ENCODE results near the gene SLC25A47. TPM values are rescaled to one million over a fixed set of nuclear protein-coding genes. Genes with fewer than 3 reads are reported as not detected.

The SLC25A47 gene
- total RNA-seq, 1 experiment from 2014 or later = 0.13 TPM

DNA sequence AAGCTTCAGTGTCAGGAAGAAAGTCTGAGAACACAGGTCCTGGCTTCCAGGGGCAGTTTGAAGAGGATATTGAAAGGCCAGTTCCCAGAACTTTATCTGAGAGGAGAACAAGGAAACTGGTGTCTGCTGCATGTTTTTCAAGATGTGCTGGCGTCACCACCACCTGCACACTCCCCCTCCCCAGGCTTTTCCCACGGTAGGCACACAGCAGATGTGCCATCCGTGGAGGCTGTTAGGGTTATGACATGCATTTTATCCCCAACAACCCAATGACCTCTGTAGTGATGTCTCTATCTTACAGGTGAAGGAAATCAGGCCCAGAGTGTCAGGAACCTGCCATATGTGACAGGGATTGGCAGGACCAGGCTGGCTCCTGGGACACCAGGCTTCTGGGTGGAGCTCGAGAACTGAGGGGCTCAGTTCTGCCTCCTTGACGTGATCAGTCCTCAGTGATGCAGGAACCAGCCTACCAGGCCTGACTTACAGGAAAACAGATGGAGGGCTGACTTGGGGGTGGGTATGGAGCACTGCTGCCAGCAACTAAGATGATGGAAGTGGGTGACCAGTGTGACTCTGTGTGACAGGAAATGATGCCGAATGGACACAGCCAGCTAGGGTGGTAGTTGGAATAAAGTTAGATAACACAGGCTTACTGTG, 16.8 kb downstream of the SLC25A47 start:
- TF ChIP-seq CTCF (conservative IDR thresholded peaks at IDR 0.05) = no peak
- peak overlapping the region in 2 of 3 experiments; percentile 12 to 46; a peak in 2 of 7 replicates for H3K27ac Mint-ChIP-seq
- no peak for DNase-seq

More for the DNA sequence above, 16.8 kb downstream of the SLC25A47 start:
- H3K4me1 Mint-ChIP-seq = no peaks in the 10 kb centered on the region
- no peaks in the 10 kb centered on the region for H3K4me1 ChIP-seq (ENCODE audit: insufficient read depth, low read length)
- no peak overlapping the region for H3K18ac ChIP-seq (ENCODE audit: insufficient read length, low read depth, low read length)
- H2AFZ ChIP-seq (ENCODE audit: low read length) = no peak overlapping the region
- H3K4me3 Mint-ChIP-seq = no peak overlapping the region
- no peak overlapping the region for H3T11ph ChIP-seq (ENCODE audit: low read length)
- no peak overlapping the region for H2BK120ac ChIP-seq (ENCODE audit: low read depth, low read length, poor library complexity, severe bottlenecking)
- no peaks in the 10 kb centered on the region for H3K27me3 Mint-ChIP-seq (ENCODE audit: low read depth)
- H3K4me2 ChIP-seq (ENCODE audit: insufficient read depth, insufficient read length, low read length) = no peak overlapping the region
- no peak overlapping the region for H2BK5ac ChIP-seq (ENCODE audit: insufficient read length, low read length)
- H2BK15ac ChIP-seq (ENCODE audit: low read depth, low read length) = no peak overlapping the region
- H3K9me3 Mint-ChIP-seq = no peaks in the 10 kb centered on the region; a peak in 1 of 5 replicates
- no peak overlapping the region for H2BK12ac ChIP-seq (ENCODE audit: insufficient read length, low read depth, low read length)
- no peak overlapping the region for H2AK5ac ChIP-seq (ENCODE audit: insufficient read length, low read length)
- peaks cover 42 to 79% (median 75%) of the 10 kb centered on the region in 3 experiments; a peak in 6 of 7 replicates for H3K36me3 Mint-ChIP-seq (ENCODE audit: insufficient read depth in 1 of 3, low read depth in 3 of 3)
- H2BK20ac ChIP-seq (ENCODE audit: low read depth, low read length, poor library complexity, severe bottlenecking) = no peak overlapping the region
- no peak overlapping the region for H4K5ac ChIP-seq (ENCODE audit: insufficient read length, low read depth, low read length)
- no peak overlapping the region for H3K9ac ChIP-seq (ENCODE audit: extremely low read depth, insufficient read length, low read length)
- H3K23ac ChIP-seq (ENCODE audit: insufficient read length, low read depth, low read length) = no peak overlapping the region
- no peak overlapping the region for H4K91ac ChIP-seq (ENCODE audit: insufficient read length, low read depth, low read length)
- no peaks in the 10 kb centered on the region for H4K20me1 ChIP-seq (ENCODE audit: control insufficient read depth, insufficient read depth, insufficient read length)
- no peak overlapping the region for H3K27ac ChIP-seq (ENCODE audit: insufficient read length, low read depth, low read length)
- H3K56ac ChIP-seq (ENCODE audit: insufficient read length, low read depth, low read length) = no peak overlapping the region
- H3K23me2 ChIP-seq (ENCODE audit: insufficient read length, low read depth, low read length, poor library complexity, severe bottlenecking) = no peaks in the 10 kb centered on the region
- no peaks in the 10 kb centered on the region for H3K27me3 ChIP-seq (ENCODE audit: insufficient read depth, low read length)
- no peaks in the 10 kb centered on the region for H3K9me3 ChIP-seq (ENCODE audit: control insufficient read depth, low read depth, low read length)
- H3K4ac ChIP-seq (ENCODE audit: low read depth, low read length) = no peak overlapping the region
- no CpG with 5 or more reads among the region's 6 CpGs for WGBS (ENCODE audit: extremely low coverage, insufficient read length, low lambda C conversion rate)
- H3K79me1 ChIP-seq (ENCODE audit: insufficient read depth, low read depth, low read length, poor library complexity, severe bottlenecking) = no peaks in the 10 kb centered on the region
- H3K79me2 ChIP-seq (ENCODE audit: insufficient read depth, low read length) = no peaks in the 10 kb centered on the region
- H3K14ac ChIP-seq (ENCODE audit: insufficient read depth, low read length) = no peak overlapping the region
- H4K8ac ChIP-seq (replicated peaks; ENCODE audit: insufficient read length, low read depth, low read length) = no peak overlapping the region
